Loucy (cell line): ENCODE results near the gene CD109.

ENCODE experiments used
- EZH2phosphoT487 ChIP-seq: fragments of 200-600 bp; IDR thresholded peaks from 2 replicates; pipeline ENCODE4 v1.6.1; 2018; ENCODE audit warnings: antibody characterized with exemption, mild to moderate bottlenecking, moderate library complexity, borderline replicate concordance
- TF ChIP-seq, protein P1 (sequence below): fragments of 200-600 bp; sonication (generic); conservative IDR thresholded peaks from 2 replicates; pipeline ENCODE4 v1.5.1; 2014; ENCODE audit warnings: mild to moderate bottlenecking, antibody characterized with exemption, low read length

DNA sequence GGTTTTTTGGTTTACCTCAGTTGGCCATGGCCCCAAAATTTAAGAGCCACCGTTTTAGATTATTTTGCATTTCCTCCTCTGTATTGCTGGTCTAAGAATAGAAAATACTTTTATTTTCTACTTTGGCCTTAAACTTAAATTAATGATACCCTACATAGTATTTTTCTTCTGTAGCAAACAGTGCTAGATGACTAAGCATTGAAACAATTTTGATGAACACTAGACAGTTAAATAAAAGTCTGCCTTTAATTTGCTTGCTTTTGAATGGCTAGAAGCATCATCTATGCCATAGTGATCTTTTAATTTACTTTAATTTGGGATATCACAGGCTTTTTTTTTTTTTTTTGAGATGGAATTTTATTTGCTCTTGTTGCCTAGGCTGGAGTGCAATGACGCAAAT, 106.4 kb downstream of the CD109 start:
- TF ChIP-seq, protein P1, sequence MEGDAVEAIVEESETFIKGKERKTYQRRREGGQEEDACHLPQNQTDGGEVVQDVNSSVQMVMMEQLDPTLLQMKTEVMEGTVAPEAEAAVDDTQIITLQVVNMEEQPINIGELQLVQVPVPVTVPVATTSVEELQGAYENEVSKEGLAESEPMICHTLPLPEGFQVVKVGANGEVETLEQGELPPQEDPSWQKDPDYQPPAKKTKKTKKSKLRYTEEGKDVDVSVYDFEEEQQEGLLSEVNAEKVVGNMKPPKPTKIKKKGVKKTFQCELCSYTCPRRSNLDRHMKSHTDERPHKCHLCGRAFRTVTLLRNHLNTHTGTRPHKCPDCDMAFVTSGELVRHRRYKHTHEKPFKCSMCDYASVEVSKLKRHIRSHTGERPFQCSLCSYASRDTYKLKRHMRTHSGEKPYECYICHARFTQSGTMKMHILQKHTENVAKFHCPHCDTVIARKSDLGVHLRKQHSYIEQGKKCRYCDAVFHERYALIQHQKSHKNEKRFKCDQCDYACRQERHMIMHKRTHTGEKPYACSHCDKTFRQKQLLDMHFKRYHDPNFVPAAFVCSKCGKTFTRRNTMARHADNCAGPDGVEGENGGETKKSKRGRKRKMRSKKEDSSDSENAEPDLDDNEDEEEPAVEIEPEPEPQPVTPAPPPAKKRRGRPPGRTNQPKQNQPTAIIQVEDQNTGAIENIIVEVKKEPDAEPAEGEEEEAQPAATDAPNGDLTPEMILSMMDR = no peak
- TF ChIP-seq EZH2phosphoT487 = no peak
